ENCODE data around the gene TEKT1. TPM values are rescaled to one million over a fixed set of nuclear protein-coding genes. Genes with fewer than 3 reads are reported as not detected.

The TEKT1 gene
- total and polyA plus RNA-seq, 2 experiments from 2014 or later: not detected

GRCh38 chr17:6755281-6755680 is 76.2 kb downstream of the TEKT1 start:
- Histone ChIP-seq H3K79me2 (replicated peaks; ENCODE audit: insufficient read depth) (no peaks in the 10 kb centered on the region), H2AFZ (peak overlapping the region; percentile 74; the same call in 1 of the 2 replicates), H3F3A (replicated peaks; ENCODE audit: low read depth) (no peaks in the 10 kb centered on the region), H3K36me3 (ENCODE audit: insufficient read depth) (no peaks in the 10 kb centered on the region), H3K27me3 (ENCODE audit: insufficient read depth) (no peaks in the 10 kb centered on the region), H3K4me1 (ENCODE audit: insufficient read depth) (peaks cover 22% of the 10 kb centered on the region), H3K9me2 (ENCODE audit: insufficient read depth) (0 out of 2 replicates have a peak, but pooled peaks cover 6% of the 10 kb centered on the region), H3K4me2 (no peak overlapping the region), H3K27ac (ENCODE audit: low read depth) (no peak overlapping the region), H3K4me3 (no peak overlapping the region), H4K20me1 (replicated peaks; ENCODE audit: insufficient read depth) (no peaks in the 10 kb centered on the region)
- Mint-ChIP-seq H3K9me3 (peaks cover 1% of the 10 kb centered on the region; the same call in 2 of the 3 replicates), H3K4me3 (no peak overlapping the region), H3K36me3 (ENCODE audit: low read depth) (no peaks in the 10 kb centered on the region), H3K4me1 (peaks cover 30% of the 10 kb centered on the region), H3K27me3 (ENCODE audit: insufficient read depth, low read depth, poor library complexity) (peaks cover 15% of the 10 kb centered on the region), H3K27ac (no peak overlapping the region)
- no peak for ATAC-seq
- TF ChIP-seq STAT1 (IDR thresholded peaks at IDR 0.05; ENCODE audit: unreplicated experiment): no peak
- no peak for TF ChIP-seq ZNF331 (CRISPR knock-in tag; IDR thresholded peaks at IDR 0.05; ENCODE audit: low read depth)
- no peak for TF ChIP-seq EZH2phosphoT487 (IDR thresholded peaks at IDR 0.05; ENCODE audit: unreplicated experiment)
- TF ChIP-seq EZH2 (IDR thresholded peaks at IDR 0.05; ENCODE audit: low read depth, unreplicated experiment): no peak
- TF ChIP-seq REST (IDR thresholded peaks at IDR 0.05; ENCODE audit: unreplicated experiment): no peak
- no peak for TF ChIP-seq JUNB (IDR thresholded peaks at IDR 0.05; ENCODE audit: unreplicated experiment)
- no peak for TF ChIP-seq CTCF (conservative IDR thresholded peaks at IDR 0.05; ENCODE audit: low read depth in 2 of 2)
- no peak for TF ChIP-seq ETS1 (IDR thresholded peaks at IDR 0.05)
- TF ChIP-seq ZNF462 (CRISPR knock-in tag; IDR thresholded peaks at IDR 0.05): no peak
- TF ChIP-seq POLR2AphosphoS5 (IDR thresholded peaks at IDR 0.05; ENCODE audit: low read depth): no peak
- TF ChIP-seq ZNF114 (CRISPR knock-in tag; IDR thresholded peaks at IDR 0.05): no peak
- TF ChIP-seq NANOG (IDR thresholded peaks at IDR 0.05; ENCODE audit: borderline replicate concordance): no peak
- DNase-seq (ENCODE audit: low spot score): no peak

Data from GM23338 (cell line).